Vagina (tissue), 2 donors: ENCODE data around the gene CAMSAP1. TPM values are rescaled to one million over a fixed set of nuclear protein-coding genes. Genes with fewer than 3 reads are reported as not detected.

ENCODE experiments used
- DNase-seq, 2 donors: peaks; one replicate each; pipeline ENCODE4 v3.0.0-alpha.2; 2017; ENCODE audit errors: extremely low spot score in 2 of 2
- H3K27ac ChIP-seq: fragments of 200-600 bp; sonication (generic); one replicate; pipeline ENCODE4 v1.5.1; 2019
- H3K27me3 ChIP-seq: fragments of 200-600 bp; sonication (generic); one replicate; pipeline ENCODE4 v1.5.1; 2019
- H3K36me3 ChIP-seq, 2 donors: fragments of 200-600 bp; sonication (generic); one replicate each; pipeline ENCODE4 v1.5.1; 2017 to 2019
- H3K4me1 ChIP-seq: fragments of 200-600 bp; sonication (generic); one replicate; pipeline ENCODE4 v1.5.1; 2019
- H3K4me3 ChIP-seq, 2 donors: fragments of 200-600 bp; sonication (generic); 1 replicate in 1 of 2; 2 replicates in 1 of 2; pipeline ENCODE4 v1.5.1; 2016 to 2019
- H3K9me3 ChIP-seq: fragments of 200-600 bp; sonication (generic); one replicate; pipeline ENCODE4 v1.5.1; 2019
- CTCF ChIP-seq, 3 experiments: fragments of 450-650 bp in 2 of 3; fragments of 200-600 bp in 1 of 3; sonication (generic) in 1 of 3; IDR thresholded peaks; one replicate each; pipeline ENCODE4 v1.5.1; 2017 to 2019; ENCODE audit warnings: antibody characterized with exemption in 3 of 3, mild to moderate bottlenecking in 2 of 3, moderate library complexity in 2 of 3
- POLR2A ChIP-seq, 2 donors: fragments of 450-650 bp; IDR thresholded peaks; one replicate each; pipeline ENCODE4 v1.6.1; 2017; ENCODE audit warnings: antibody characterized with exemption in 2 of 2, mild to moderate bottlenecking in 2 of 2, moderate library complexity in 2 of 2
- POLR2AphosphoS5 ChIP-seq, 2 donors: sonication (generic); formaldehyde crosslinking; IDR thresholded peaks; one replicate each; pipeline ENCODE4 v1.9.0; 2017; ENCODE audit warnings: antibody characterized with exemption in 2 of 2, mild to moderate bottlenecking in 2 of 2, low read depth in 1 of 2; ENCODE audit not compliant: insufficient read depth in 1 of 2
- intact Hi-C: fragments of 100-400 bp; cut with DNase I; formaldehyde crosslinking; loops from one replicate; pipeline ENCODE4 v1.15.1; 2023
- total RNA-seq: library from RNA; depleted of rRNA; stranded (reverse); fragments of >200 nt; gene quantifications from one replicate; pipeline ENCODE4 v1.2.3, GENCODE V29; 2016

CAMSAP1 gene
- total RNA-seq, 1 donor from 2014 or later, result 20.9 TPM

GRCh38 chr9:135765416-135765815 is 141.9 kb downstream of the CAMSAP1 start:
- no peak for DNase-seq
- H3K27ac ChIP-seq, result no peak overlapping the region
- no peaks in the 10 kb centered on the region for H3K36me3 ChIP-seq
- H3K4me3 ChIP-seq, result no peak overlapping the region
- peaks cover 9% of the 10 kb centered on the region for H3K9me3 ChIP-seq
- no peaks in the 10 kb centered on the region for H3K27me3 ChIP-seq
- H3K4me1 ChIP-seq, result no peaks in the 10 kb centered on the region
- intact Hi-C loops, result no loop called here
- TF ChIP-seq POLR2A (IDR thresholded peaks at IDR 0.05), result no peak

GRCh38 chr9:135764731-135765130 is 142.6 kb downstream of the CAMSAP1 start:
- Histone ChIP-seq H3K27ac (no peak overlapping the region), H3K4me1 (no peaks in the 10 kb centered on the region), H3K9me3 (peaks cover 9% of the 10 kb centered on the region), H3K27me3 (no peaks in the 10 kb centered on the region), H3K36me3 (no peaks in the 10 kb centered on the region), H3K4me3 (no peak overlapping the region)
- TF ChIP-seq POLR2A (IDR thresholded peaks at IDR 0.05) (no peak), POLR2AphosphoS5 (IDR thresholded peaks at IDR 0.05; ENCODE audit: insufficient read depth in 1 of 2, low read depth in 1 of 2) (no peak), CTCF (IDR thresholded peaks at IDR 0.05) (no peak)
- DNase-seq, result no peak
- intact Hi-C loops, result no loop called here

- H3K4me3 ChIP-seq, result no peak overlapping the region
- H3K4me1 ChIP-seq, result no peaks in the 10 kb centered on the region
- H3K36me3 ChIP-seq, result no peaks in the 10 kb centered on the region
- H3K9me3 ChIP-seq, result peaks cover 9% of the 10 kb centered on the region
- DNase-seq, result no peak
- TF ChIP-seq POLR2AphosphoS5 (IDR thresholded peaks at IDR 0.05; ENCODE audit: insufficient read depth in 1 of 2, low read depth in 1 of 2), result no peak
- no peak for TF ChIP-seq POLR2A (IDR thresholded peaks at IDR 0.05)
- TF ChIP-seq CTCF (IDR thresholded peaks at IDR 0.05), result no peak
- intact Hi-C loops, result no loop called here
- no peak overlapping the region for H3K27ac ChIP-seq
- no peaks in the 10 kb centered on the region for H3K27me3 ChIP-seq
These were observed 143.5 kb downstream of the CAMSAP1 start for GRCh38 chr9:135763716-135764446.

- Histone ChIP-seq H3K4me1 (no peaks in the 10 kb centered on the region), H3K27ac (no peak overlapping the region), H3K9me3 (peaks cover 9% of the 10 kb centered on the region), H3K36me3 (no peaks in the 10 kb centered on the region), H3K27me3 (no peaks in the 10 kb centered on the region), H3K4me3 (no peak overlapping the region)
- no peak for DNase-seq
- intact Hi-C loops, result no loop called here
- no peak for TF ChIP-seq POLR2A (IDR thresholded peaks at IDR 0.05)
- no peak for TF ChIP-seq CTCF (IDR thresholded peaks at IDR 0.05)
- TF ChIP-seq POLR2AphosphoS5 (IDR thresholded peaks at IDR 0.05; ENCODE audit: insufficient read depth in 1 of 2, low read depth in 1 of 2), result no peak
These were observed 144.4 kb downstream of the CAMSAP1 start for GRCh38 chr9:135762921-135763320.

GRCh38 chr9:135761845-135762168 is 145.5 kb downstream of the CAMSAP1 start:
- Histone ChIP-seq H3K27ac (no peak overlapping the region), H3K4me1 (no peaks in the 10 kb centered on the region), H3K27me3 (no peaks in the 10 kb centered on the region), H3K4me3 (no peak overlapping the region), H3K36me3 (no peaks in the 10 kb centered on the region), H3K9me3 (peaks cover 9% of the 10 kb centered on the region)
- intact Hi-C loops, result no loop called here
- TF ChIP-seq CTCF (IDR thresholded peaks at IDR 0.05) (no peak), POLR2A (IDR thresholded peaks at IDR 0.05) (no peak), POLR2AphosphoS5 (IDR thresholded peaks at IDR 0.05; ENCODE audit: insufficient read depth in 1 of 2, low read depth in 1 of 2) (no peak)
- DNase-seq, result no peak
